Measurements from ENCODE around the gene RASGRF2.
"Not testable (repeated sequence)": the region's sequence is repeated elsewhere in the genome, so short reads cannot be mapped to it uniquely, and the experiment has no call there.

Gene RASGRF2

GRCh38 chr5:81069990-81070389 lies 109.8 kb downstream of the RASGRF2 start:
- no peak for DNase-seq (ENCODE audit: low spot score)

DNA sequence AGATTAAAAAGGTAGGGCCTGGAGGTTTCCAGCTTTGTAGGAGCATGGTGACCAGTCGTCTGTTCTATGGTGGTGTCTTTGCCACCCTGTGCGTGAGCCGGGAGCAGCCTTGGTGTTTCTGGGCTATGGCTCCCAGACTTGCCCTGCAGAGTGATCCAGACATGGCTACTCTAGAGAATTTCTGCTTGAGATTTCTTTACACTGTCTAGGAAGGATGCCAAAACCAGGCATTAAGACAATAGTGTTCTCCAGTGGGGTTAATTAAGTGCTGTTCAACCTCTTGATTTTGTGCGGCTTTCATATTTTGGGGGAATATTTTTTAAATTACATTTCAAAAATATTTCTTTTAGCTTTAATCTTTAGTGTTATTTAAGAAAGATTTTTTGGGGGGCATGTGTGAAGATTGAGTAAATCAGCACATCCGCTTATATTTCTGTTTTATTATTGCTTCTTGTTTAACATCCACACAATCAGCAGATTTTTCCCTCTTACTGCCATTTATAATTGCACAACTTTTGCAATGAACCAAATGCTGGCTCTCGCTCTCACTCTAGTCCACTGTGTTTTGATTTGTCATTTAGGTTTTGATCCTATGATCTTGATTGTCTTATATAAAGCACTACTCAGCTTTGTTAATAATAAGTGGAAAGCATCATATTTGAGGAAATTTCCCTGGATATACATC lies 110.5 kb downstream of the RASGRF2 start:
- DNase-seq (ENCODE audit: low spot score) = no peak

GRCh38 chr5:81075041-81075440 lies 114.9 kb downstream of the RASGRF2 start:
- DNase-seq (ENCODE audit: low spot score) = no peak

- no peak for DNase-seq (ENCODE audit: low spot score)
These were observed 116.9 kb downstream of the RASGRF2 start for GRCh38 chr5:81077105-81077504.

GRCh38 chr5:81078930-81079329 lies 118.8 kb downstream of the RASGRF2 start:
- no peak for DNase-seq (ENCODE audit: low spot score)

DNA sequence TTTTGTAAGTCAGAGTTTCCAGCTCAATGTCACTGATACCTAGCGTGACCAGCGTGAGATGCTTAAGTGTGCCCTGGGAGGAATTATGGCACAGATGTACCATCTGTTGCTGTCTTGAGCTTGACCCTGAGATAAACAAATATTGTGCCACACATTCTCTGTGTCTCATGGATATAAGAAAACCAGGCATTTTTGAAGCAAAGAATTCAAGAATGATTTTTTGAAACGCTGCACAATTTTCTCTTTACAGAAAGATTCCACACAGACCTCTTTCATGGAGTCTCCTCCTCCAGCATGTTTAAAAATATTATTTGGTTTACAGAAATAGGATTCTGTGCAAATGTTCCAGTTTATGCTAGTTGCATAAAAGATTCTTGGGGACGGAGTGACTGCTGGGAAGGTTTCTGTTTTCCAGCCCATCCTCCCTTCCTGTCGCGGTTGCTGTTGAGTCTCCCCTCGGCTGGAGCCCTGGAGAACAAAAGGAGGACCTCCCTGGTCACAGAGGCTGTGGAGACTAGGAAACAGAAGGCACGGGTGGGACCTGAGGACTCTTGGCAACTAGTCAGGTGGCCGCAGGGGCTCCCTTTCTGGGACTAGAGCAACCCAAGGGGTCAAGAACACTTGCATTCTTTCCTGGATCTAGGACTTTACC lies 120.8 kb downstream of the RASGRF2 start:
- DNase-seq (ENCODE audit: low spot score) = no peak

GRCh38 chr5:81081461-81081835 lies 121.3 kb downstream of the RASGRF2 start:
- no peak for DNase-seq (ENCODE audit: low spot score)

- no peak for DNase-seq (ENCODE audit: low spot score)
These were observed 126.7 kb downstream of the RASGRF2 start for GRCh38 chr5:81086881-81087281.

GRCh38 chr5:81091199-81091598 lies 131.0 kb downstream of the RASGRF2 start:
- no peak for DNase-seq (ENCODE audit: low spot score)

GRCh38 chr5:81093536-81094196 lies 133.5 kb downstream of the RASGRF2 start:
- no peak for DNase-seq (ENCODE audit: low spot score)

DNA sequence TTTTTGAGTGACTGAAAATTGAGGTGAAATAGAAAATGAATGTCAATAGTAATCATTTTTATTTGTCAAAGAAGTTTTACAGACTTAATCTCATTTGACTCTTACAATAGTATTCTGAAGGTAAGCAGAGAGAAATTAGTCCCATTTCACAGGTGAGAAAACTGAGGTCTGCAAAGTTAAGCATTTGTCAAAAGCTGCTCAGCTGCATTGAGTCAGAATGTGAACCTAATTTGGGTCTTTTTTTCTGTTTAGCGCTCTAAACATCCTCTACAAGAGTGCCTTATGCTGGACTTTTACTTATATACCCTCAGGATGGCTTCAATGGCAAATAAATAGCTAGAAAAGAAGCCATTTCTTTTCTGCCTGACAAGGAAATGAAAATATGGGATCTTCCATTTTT lies 135.7 kb downstream of the RASGRF2 start:
- no peak for DNase-seq (ENCODE audit: low spot score)

DNA sequence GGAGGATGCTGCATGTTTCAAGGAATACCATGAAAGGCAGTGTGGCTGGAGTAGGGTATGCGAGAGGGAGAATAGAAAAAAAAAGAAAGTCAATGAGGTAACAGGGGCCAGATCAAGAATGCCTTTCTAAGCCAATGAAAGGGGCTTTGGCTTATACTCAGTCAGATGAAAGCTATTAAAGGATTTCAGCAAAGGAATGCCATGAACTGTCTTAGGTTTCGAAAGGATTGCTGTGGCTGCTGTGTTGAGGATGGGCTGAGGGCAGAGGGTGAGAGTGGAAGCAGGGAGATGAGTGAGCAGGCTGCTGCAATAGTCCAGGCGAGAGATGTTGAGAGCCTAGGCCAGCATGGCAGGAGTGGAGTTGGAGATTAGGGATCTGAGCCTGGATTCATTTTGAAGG lies 137.6 kb downstream of the RASGRF2 start:
- no peak for DNase-seq (ENCODE audit: low spot score)

DNA sequence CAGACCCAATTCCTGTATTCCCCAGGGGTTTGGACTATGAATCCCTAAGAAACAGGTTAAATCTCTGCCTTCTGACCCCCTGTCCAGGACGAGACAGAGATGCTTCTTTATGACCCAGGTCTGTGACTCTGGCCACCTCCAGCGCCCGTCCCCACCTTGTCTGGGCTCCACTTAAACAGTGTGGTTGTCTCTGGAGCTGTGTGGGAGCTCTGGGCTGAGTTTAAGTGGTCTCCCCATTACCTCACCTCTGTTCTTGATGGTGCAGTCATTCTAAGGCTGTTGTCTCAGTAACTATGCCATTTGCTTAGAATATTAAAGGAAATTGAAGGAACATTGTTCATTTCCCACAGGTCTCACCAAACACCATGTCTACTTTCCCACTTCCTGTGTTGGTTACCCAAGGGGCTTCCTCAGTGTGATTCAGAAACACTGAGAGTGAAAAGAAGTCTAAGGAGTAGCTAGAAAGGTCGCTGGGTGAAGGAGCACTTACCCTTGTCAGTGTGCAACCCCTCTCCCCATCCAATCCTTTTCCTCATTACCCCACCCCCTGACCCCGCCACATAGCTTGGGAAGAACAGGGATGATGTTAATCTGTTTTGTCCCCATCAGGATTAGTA lies 145.2 kb downstream of the RASGRF2 start:
- DNase-seq (ENCODE audit: low spot score) = no peak

GRCh38 chr5:81115261-81115660 lies 155.1 kb downstream of the RASGRF2 start:
- no peak for DNase-seq (ENCODE audit: low spot score)

GRCh38 chr5:81117566-81117965 lies 157.4 kb downstream of the RASGRF2 start:
- no peak for DNase-seq (ENCODE audit: low spot score)

DNA sequence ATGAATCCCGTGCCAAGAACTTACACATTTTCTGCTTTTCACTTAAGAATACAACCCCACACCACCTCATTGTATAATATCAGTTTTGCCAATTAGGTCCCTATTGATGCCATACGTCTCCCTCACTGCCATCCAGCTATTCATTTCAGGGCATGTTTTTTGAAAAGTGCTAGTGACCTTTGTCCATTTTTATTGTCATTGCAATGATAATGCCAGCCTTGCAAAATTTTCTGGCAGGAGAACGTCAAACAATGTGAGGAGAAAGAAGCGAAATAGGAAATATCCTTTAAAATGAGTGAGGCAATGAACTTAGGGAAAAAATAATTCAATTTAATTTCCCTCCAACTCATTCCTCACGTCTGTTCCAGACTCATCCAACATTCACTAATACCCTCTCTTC lies 161.1 kb downstream of the RASGRF2 start:
- no peak for DNase-seq (ENCODE audit: low spot score)

- no peak for DNase-seq (ENCODE audit: low spot score)
These were observed 161.9 kb downstream of the RASGRF2 start for GRCh38 chr5:81121836-81122630.

DNA sequence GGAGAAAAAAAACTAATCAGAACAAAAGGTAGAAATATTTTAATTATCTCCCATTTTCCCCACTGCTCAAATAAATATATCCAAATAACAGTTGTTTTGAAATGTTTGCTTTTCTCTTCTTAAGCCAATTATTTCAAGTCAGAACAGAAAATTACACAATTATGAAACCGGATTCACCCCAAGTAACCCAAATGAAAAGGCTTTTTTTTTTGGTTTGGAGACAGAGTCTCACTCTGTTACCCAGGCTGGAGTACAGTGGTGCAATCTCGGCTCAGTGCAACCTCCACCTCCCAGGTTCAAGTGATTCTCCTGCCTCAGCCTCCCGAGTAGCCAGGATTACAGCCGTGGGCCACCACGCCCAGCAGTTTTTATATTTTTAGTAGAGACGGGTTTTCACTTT lies 164.5 kb downstream of the RASGRF2 start:
- DNase-seq (ENCODE audit: low spot score) = not testable (repeated sequence)

DNA sequence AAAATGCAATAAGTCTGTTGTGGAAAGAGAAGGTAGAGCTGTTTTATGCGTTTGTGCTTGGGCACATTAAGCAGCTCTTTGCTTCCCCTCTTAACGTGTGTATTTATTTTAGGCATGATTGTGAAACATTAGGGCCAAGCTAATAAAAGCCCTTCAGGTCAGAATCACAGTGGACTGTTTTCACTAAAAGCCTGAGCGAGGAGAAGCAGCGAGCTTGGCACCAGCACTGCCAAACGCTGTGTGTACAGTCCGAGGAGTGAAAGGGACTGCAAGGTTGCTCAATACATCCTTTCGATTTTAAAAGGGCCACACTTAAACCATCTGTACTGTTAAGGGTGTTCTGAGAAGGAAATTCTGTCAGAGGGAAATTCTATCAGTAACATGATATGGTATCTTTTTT lies 165.8 kb downstream of the RASGRF2 start:
- no peak for DNase-seq (ENCODE audit: low spot score)

DNA sequence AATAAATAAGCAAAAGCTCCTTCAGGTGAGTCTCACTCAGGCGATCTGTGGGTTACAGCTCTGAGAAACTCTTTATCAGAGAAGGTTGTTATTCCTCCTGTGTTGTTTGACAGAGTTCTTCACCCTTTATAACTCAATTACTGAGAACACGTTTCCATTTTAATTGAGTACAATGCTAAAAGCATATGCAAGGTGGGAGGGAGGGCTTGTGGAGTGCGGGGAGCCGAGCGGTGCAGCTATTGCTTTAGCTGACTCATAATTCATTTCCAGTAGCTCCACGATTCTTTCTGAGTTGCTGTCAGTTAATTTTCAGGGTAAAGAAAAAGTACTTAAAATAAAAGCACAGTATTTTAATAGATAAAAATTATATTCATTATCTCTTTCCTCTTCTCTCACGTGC lies 168.3 kb downstream of the RASGRF2 start:
- DNase-seq (ENCODE audit: low spot score) = no peak

- DNase-seq (ENCODE audit: low spot score) = no peak
These were observed 172.2 kb downstream of the RASGRF2 start for GRCh38 chr5:81132381-81132780.

DNA sequence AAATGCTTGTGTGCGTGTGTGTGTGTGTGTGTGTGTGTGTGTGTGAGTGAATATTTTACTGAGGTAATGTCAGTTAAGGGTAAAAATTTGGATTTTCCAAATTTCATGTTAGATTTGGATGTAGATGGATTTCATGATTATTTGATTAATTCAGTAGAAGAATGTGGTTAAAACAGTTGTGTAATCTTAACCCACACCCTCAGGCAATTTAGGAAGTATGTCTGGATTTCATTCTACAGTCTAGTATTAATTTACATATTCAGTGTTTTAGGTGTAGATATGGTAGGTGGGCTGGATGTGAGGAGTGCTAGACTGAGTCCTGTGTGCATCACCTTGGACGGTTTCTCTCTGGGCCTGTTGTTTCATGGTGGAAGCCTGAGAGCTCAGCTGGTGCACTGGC lies 173.9 kb downstream of the RASGRF2 start:
- DNase-seq (ENCODE audit: low spot score) = no peak
